ENCODE measurements around the gene EBLN2.

- TF ChIP-seq CTCF (IDR thresholded peaks at IDR 0.05) (no peak), POLR2A (IDR thresholded peaks at IDR 0.05) (no peak)
These were observed 47.3 kb downstream of the EBLN2 start for GRCh38 chr3:73108750-73109149.
